Endodermal cell (in vitro differentiated cells): ENCODE data around the gene CDCP2. TPM values are rescaled to one million over a fixed set of nuclear protein-coding genes. Genes with fewer than 3 reads are reported as not detected.

Experiments used
- DNase-seq: peaks from one replicate; pipeline ENCODE4 v3.0.0-alpha.2; 2017
- H3K27ac ChIP-seq: 2 replicates; pipeline ENCODE4 v1.5.1; 2013; ENCODE audit warnings: mild to moderate bottlenecking, low read depth, low read length, moderate library complexity
- H3K27me3 ChIP-seq: 2 replicates; pipeline ENCODE4 v1.6.1; 2013; ENCODE audit warnings: mild to moderate bottlenecking, low read length, moderate library complexity; ENCODE audit not compliant: insufficient read depth, control insufficient read depth, poor library complexity, severe bottlenecking
- H3K36me3 ChIP-seq: 2 replicates; pipeline ENCODE4 v1.7.0; 2013; ENCODE audit warnings: mild to moderate bottlenecking, low read length, moderate library complexity; ENCODE audit not compliant: control insufficient read depth, insufficient read depth
- H3K4me1 ChIP-seq: one replicate; pipeline ENCODE4 v1.7.0; 2013; ENCODE audit warnings: low read length; ENCODE audit not compliant: control insufficient read depth, insufficient read depth
- H3K4me3 ChIP-seq: 2 replicates; pipeline ENCODE4 v1.5.1; 2013; ENCODE audit warnings: mild to moderate bottlenecking, low read length, moderate library complexity
- H3K9ac ChIP-seq: 2 replicates; pipeline ENCODE4 v1.6.1; 2013; ENCODE audit warnings: mild to moderate bottlenecking, low read length, moderate library complexity; ENCODE audit not compliant: poor library complexity, severe bottlenecking; ENCODE audit errors: extremely low read depth
- H3K9me3 ChIP-seq: 2 replicates; pipeline ENCODE4 v1.6.1; 2013; ENCODE audit warnings: mild to moderate bottlenecking, low read length, moderate library complexity; ENCODE audit not compliant: control insufficient read depth
- H3K27ac Mint-ChIP-seq: 2 replicates; pipeline ENCODE4 v1.8.0; 2020; ENCODE audit warnings: mixed read lengths
- H3K27me3 Mint-ChIP-seq: 2 replicates; pipeline ENCODE4 v1.8.0; 2021; ENCODE audit warnings: mild to moderate bottlenecking, mixed read lengths; ENCODE audit not compliant: insufficient read depth
- H3K36me3 Mint-ChIP-seq: 2 replicates; pipeline ENCODE4 v1.8.0; 2020; ENCODE audit warnings: low read depth, mixed read lengths
- H3K4me1 Mint-ChIP-seq: 2 replicates; pipeline ENCODE4 v1.8.0; 2020; ENCODE audit warnings: mixed read lengths
- H3K4me3 Mint-ChIP-seq: 2 replicates; pipeline ENCODE4 v1.8.0; 2020; ENCODE audit warnings: mild to moderate bottlenecking, moderate library complexity, mixed read lengths
- H3K9me3 Mint-ChIP-seq: 2 replicates; pipeline ENCODE4 v1.8.0; 2020; ENCODE audit warnings: mild to moderate bottlenecking, mixed read lengths
- WGBS, 2 experiments: methylation state at CpG; one replicate each; pipeline versions ENCODE4 v1.1.5 to v1.1.7; 2013; ENCODE audit warnings: missing lambda C conversion rate in 2 of 2, mixed read lengths in 1 of 2; ENCODE audit not compliant: insufficient coverage in 1 of 2, insufficient read length in 1 of 2; 5-methylcytosine and 5-hydroxymethylcytosine counted together
- total RNA-seq, 2 donors: library from RNA; stranded (reverse); fragmentation: NEBNext Ultra II Directional in 1 of 2; extraction: Animal tissue kit (Norgen Biotek cat#: 25700) in 1 of 2; gene quantifications; 2 replicates in 1 of 2; 3 replicates in 1 of 2; pipeline ENCODE4 v1.2.1, GENCODE V29; 2021
- TF ChIP-seq, protein P1 (sequence below): fragments of 200-600 bp; sonication (generic); conservative IDR thresholded peaks from 2 replicates; pipeline ENCODE4 v1.5.0; 2021; ENCODE audit warnings: antibody characterized with exemption, mild to moderate bottlenecking

The CDCP2 gene
- total RNA-seq, 2 donors from 2014 or later, result not detected

- no peak overlapping the region for H3K27ac ChIP-seq
- H3K4me3 ChIP-seq, result no peak overlapping the region
- no peaks in the 10 kb centered on the region for H3K27me3 ChIP-seq
- TF ChIP-seq, protein P1, sequence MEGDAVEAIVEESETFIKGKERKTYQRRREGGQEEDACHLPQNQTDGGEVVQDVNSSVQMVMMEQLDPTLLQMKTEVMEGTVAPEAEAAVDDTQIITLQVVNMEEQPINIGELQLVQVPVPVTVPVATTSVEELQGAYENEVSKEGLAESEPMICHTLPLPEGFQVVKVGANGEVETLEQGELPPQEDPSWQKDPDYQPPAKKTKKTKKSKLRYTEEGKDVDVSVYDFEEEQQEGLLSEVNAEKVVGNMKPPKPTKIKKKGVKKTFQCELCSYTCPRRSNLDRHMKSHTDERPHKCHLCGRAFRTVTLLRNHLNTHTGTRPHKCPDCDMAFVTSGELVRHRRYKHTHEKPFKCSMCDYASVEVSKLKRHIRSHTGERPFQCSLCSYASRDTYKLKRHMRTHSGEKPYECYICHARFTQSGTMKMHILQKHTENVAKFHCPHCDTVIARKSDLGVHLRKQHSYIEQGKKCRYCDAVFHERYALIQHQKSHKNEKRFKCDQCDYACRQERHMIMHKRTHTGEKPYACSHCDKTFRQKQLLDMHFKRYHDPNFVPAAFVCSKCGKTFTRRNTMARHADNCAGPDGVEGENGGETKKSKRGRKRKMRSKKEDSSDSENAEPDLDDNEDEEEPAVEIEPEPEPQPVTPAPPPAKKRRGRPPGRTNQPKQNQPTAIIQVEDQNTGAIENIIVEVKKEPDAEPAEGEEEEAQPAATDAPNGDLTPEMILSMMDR, result no peak
- peaks cover 9% of the 10 kb centered on the region for H3K4me1 ChIP-seq
- H3K9ac ChIP-seq, result no peak overlapping the region
- Mint-ChIP-seq H3K27ac (no peak overlapping the region), H3K9me3 (no peaks in the 10 kb centered on the region), H3K27me3 (peaks cover 5% of the 10 kb centered on the region), H3K36me3 (no peaks in the 10 kb centered on the region), H3K4me1 (peaks cover 37% of the 10 kb centered on the region), H3K4me3 (no peak overlapping the region)
- 79 to 81% methylated on average over 5 to 11 of the region's 11 CpGs for WGBS, 2 experiments
- DNase-seq, result no peak
- H3K9me3 ChIP-seq, result no peaks in the 10 kb centered on the region
- H3K36me3 ChIP-seq, result no peaks in the 10 kb centered on the region
Measured at GRCh38 chr1:54117815-54118563, 34.8 kb downstream of the CDCP2 start.

GRCh38 chr1:54115520-54115919, 37.3 kb downstream of the CDCP2 start:
- peaks cover 5% of the 10 kb centered on the region for H3K4me1 ChIP-seq
- no peaks in the 10 kb centered on the region for H3K36me3 ChIP-seq
- Mint-ChIP-seq H3K27ac (peak overlapping the region; percentile 58), H3K4me1 (peaks cover 25% of the 10 kb centered on the region), H3K4me3 (no peak overlapping the region), H3K36me3 (no peaks in the 10 kb centered on the region), H3K9me3 (no peaks in the 10 kb centered on the region), H3K27me3 (no peaks in the 10 kb centered on the region)
- WGBS, 2 experiments, result 95 to 100% methylated on average over 3 of the region's 3 CpGs
- no peaks in the 10 kb centered on the region for H3K27me3 ChIP-seq
- H3K9ac ChIP-seq, result no peak overlapping the region
- H3K4me3 ChIP-seq, result no peak overlapping the region
- TF ChIP-seq, protein P1, result no peak
- H3K9me3 ChIP-seq, result no peaks in the 10 kb centered on the region
- DNase-seq, result no peak
- no peak overlapping the region for H3K27ac ChIP-seq

DNA sequence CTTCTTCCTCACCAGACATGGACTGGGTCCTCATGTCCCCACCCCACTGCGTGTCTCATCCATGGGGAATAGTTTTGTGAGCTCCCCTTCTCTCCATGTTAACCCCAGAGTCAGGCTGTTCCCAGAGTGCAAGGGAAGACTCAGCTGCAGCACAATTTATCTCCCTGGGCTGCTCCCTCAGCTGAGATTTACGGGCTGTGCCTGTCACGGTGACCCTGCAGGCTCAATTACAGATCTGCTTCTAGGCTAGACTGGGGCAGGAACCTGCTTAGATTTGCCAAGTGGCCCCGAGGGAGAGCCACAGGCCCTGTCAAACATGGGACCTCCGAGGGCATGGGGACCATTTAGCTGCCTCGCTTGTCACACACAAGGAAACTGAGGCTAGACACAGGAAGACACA, 37.8 kb downstream of the CDCP2 start:
- no peak overlapping the region for H3K4me3 ChIP-seq
- Mint-ChIP-seq H3K36me3 (no peaks in the 10 kb centered on the region), H3K9me3 (no peaks in the 10 kb centered on the region), H3K4me3 (no peak overlapping the region), H3K27ac (no peak overlapping the region), H3K4me1 (peaks cover 25% of the 10 kb centered on the region), H3K27me3 (no peaks in the 10 kb centered on the region)
- H3K4me1 ChIP-seq, result peaks cover 5% of the 10 kb centered on the region
- DNase-seq, result no peak
- 78 to 88% methylated on average over 4 to 6 of the region's 6 CpGs for WGBS, 2 experiments
- no peaks in the 10 kb centered on the region for H3K36me3 ChIP-seq
- H3K27ac ChIP-seq, result no peak overlapping the region
- no peaks in the 10 kb centered on the region for H3K27me3 ChIP-seq
- H3K9ac ChIP-seq, result no peak overlapping the region
- H3K9me3 ChIP-seq, result no peaks in the 10 kb centered on the region
- TF ChIP-seq, protein P1, result no peak
